ENCODE data around the gene ATP1A2. TPM values are rescaled to one million over a fixed set of nuclear protein-coding genes. Genes with fewer than 3 reads are reported as not detected.
A peak's percentile ranks its signal among the peaks of the same experiment; 100 is the strongest.

ATP1A2 gene
- total and polyA plus RNA-seq, 2 donors (not counting 1 experiment from before 2014, with no cell fraction given), result not detected

DNA sequence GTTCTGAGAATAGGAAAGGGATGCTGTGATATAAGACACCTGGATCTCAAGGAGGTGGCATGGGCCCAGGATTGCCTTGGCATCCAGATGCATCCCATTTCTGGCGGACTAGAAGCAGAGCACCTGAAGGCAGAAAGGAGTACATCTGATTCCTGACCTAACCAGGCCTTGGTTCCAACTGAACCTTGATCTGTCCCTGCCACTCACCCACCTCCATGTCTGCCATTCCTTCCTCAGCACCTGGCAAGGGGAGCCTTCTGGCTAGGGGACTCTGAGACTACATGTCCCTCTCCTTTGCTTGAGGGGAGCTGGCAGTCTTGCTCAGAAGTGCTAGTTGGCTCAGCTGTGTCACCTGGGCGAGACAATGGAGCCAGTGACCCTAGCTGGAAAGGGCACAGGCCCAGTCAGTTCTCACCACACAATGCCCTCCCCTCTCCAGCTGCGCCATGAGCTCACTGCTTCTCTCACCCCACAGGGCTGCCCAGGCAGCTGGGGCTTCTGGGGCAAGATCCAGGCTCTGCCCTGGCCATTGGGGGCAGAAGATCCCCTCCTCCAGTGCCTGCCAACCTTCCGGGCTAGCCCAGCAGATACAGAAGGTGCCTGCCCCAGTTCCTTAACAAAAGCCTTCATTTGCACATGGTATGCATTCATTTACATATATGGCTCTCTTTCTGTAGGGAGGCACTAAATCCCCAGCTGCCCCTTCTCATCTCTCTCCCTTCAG is 20.0 kb upstream of the ATP1A2 start:
- POLR2A ChIA-PET, result no interaction called here
- intact Hi-C loops (cut with micrococcal nuclease), result loop anchor here (5.0 to 10.0 kb wide), 2 partner anchors 173 to 1299 kb away; no protein-coding TSS in a partner anchor
- no peaks in the 10 kb centered on the region for H3K9me3 Mint-ChIP-seq (ENCODE audit: insufficient read depth)

More for the DNA sequence above, 20.0 kb upstream of the ATP1A2 start:
- Histone ChIP-seq H3K36me3 (replicated peaks in 1 of 2; ENCODE audit: control extremely low read depth in 1 of 2, control insufficient read depth in 1 of 2, extremely low read depth in 1 of 2, insufficient read depth in 2 of 2, low read length in 1 of 2) (peaks cover 3 to 50% of the 10 kb centered on the region in 2 experiments), H4K20me1 (ENCODE audit: control insufficient read depth, insufficient read depth, low read length, poor library complexity, severe bottlenecking) (peaks cover 69% of the 10 kb centered on the region), H3K9ac (ENCODE audit: low read length) (no peak overlapping the region), H2AFZ (ENCODE audit: insufficient read depth, low read depth, low read length, poor library complexity, severe bottlenecking) (no peak overlapping the region), H3K4me3 (ENCODE audit: control extremely low read depth in 1 of 5, extremely low read depth in 1 of 5, insufficient read depth in 1 of 5, low read depth in 2 of 5, low read length in 4 of 5) (no peak overlapping the region), H3K4me1 (ENCODE audit: control insufficient read depth in 2 of 2, insufficient read depth in 2 of 2, low read length in 2 of 2) (peaks cover 27 to 33% of the 10 kb centered on the region in 2 donors), H3K9me3 (ENCODE audit: control extremely low read depth in 1 of 3, control insufficient read depth in 2 of 3, insufficient read depth in 1 of 3, low read length in 2 of 3) (no peaks in the 10 kb centered on the region), H3K27ac (ENCODE audit: low read length in 2 of 2) (no peak overlapping the region), H3K79me2 (ENCODE audit: control insufficient read depth, insufficient read depth, low read length) (peaks cover 36% of the 10 kb centered on the region), H3K4me2 (replicated peaks; ENCODE audit: low read depth, low read length, poor library complexity, severe bottlenecking) (no peak overlapping the region), H3K27me3 (replicated peaks in 1 of 4; ENCODE audit: control extremely low read depth in 1 of 4, control insufficient read depth in 3 of 4, insufficient read depth in 4 of 4, low read length in 3 of 4) (no peaks in the 10 kb centered on the region)
- Mint-ChIP-seq H3K27me3 (no peaks in the 10 kb centered on the region), H3K27ac (peak overlapping the region; percentile 79), H3K4me1 (peaks cover 34% of the 10 kb centered on the region), H3K4me3 (peak overlapping the region; percentile 62)
- 98% methylated on average over 4 of the region's 4 CpGs for WGBS (ENCODE audit: insufficient coverage)
- TF ChIP-seq, protein P1, sequence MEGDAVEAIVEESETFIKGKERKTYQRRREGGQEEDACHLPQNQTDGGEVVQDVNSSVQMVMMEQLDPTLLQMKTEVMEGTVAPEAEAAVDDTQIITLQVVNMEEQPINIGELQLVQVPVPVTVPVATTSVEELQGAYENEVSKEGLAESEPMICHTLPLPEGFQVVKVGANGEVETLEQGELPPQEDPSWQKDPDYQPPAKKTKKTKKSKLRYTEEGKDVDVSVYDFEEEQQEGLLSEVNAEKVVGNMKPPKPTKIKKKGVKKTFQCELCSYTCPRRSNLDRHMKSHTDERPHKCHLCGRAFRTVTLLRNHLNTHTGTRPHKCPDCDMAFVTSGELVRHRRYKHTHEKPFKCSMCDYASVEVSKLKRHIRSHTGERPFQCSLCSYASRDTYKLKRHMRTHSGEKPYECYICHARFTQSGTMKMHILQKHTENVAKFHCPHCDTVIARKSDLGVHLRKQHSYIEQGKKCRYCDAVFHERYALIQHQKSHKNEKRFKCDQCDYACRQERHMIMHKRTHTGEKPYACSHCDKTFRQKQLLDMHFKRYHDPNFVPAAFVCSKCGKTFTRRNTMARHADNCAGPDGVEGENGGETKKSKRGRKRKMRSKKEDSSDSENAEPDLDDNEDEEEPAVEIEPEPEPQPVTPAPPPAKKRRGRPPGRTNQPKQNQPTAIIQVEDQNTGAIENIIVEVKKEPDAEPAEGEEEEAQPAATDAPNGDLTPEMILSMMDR (IDR thresholded peaks at IDR 0.05), result no peak
- TF ChIP-seq EZH2 (IDR thresholded peaks at IDR 0.05; ENCODE audit: borderline replicate concordance, insufficient read depth, low read depth, low read length, poor library complexity, severe bottlenecking), result no peak
- ATAC-seq (ENCODE audit: low read depth) (no peak), DNase-seq (no peak)
- CTCF ChIA-PET, result interaction anchor here (0.7 to 6.5 kb wide), 7 partner anchors 10 to 1196 kb away, joined by 3 to 60 read pairs (median 4); no protein-coding TSS in a partner anchor
